COR-L47 (cell line): ENCODE data around the gene AMDHD1.

Experiments used
- DNase-seq: peaks from one replicate; lab custom pipeline; 2025; lab: John Stamatoyannopoulos, UW

Gene AMDHD1

GRCh38 chr12:95943330-95943842, at the start of gene AMDHD1:
TSS of gene AMDHD1 (plus strand) at chr12:95943331. CDS start at chr12:95943399, 68 bp downstream.
- peak; percentile 41 for DNase-seq

GRCh38 chr12:95896846-95897245, 46.3 kb upstream of the AMDHD1 start:
- no peak for DNase-seq

- DNase-seq = no peak
These were observed 45.0 kb upstream of the AMDHD1 start for GRCh38 chr12:95898081-95898480.

- no peak for DNase-seq
These were observed 34.6 kb upstream of the AMDHD1 start for GRCh38 chr12:95908573-95908972.

GRCh38 chr12:95909871-95910270, 33.3 kb upstream of the AMDHD1 start:
- DNase-seq = no peak

- peak; percentile 59 for DNase-seq
These were observed 24.7 kb upstream of the AMDHD1 start for GRCh38 chr12:95918194-95918993.

- no peak for DNase-seq
These were observed 24.0 kb upstream of the AMDHD1 start for GRCh38 chr12:95919110-95919509.

GRCh38 chr12:95922231-95922630, 20.9 kb upstream of the AMDHD1 start:
- no peak for DNase-seq

- DNase-seq = no peak
These were observed 2.6 kb upstream of the AMDHD1 start for GRCh38 chr12:95940514-95940913.

GRCh38 chr12:95942101-95942523, 1.0 kb upstream of the AMDHD1 start:
- DNase-seq = no peak

- DNase-seq = peak; percentile 82
These were observed 404 bp upstream of the AMDHD1 start, which contains the start of gene CCDC38 for GRCh38 chr12:95942524-95943329. TSS of gene CCDC38 (minus strand) at chr12:95942614. CDS start at chr12:95936509, 6,105 bp downstream.

GRCh38 chr12:95944108-95944704, 1.1 kb downstream of the AMDHD1 start:
- no peak for DNase-seq

GRCh38 chr12:95949477-95950206, 6.5 kb downstream of the AMDHD1 start:
- no peak for DNase-seq

- DNase-seq = no peak
These were observed 8.4 kb downstream of the AMDHD1 start for GRCh38 chr12:95951515-95951914.

- no peak for DNase-seq
These were observed 9.9 kb downstream of the AMDHD1 start for GRCh38 chr12:95953000-95953399.

- no peak for DNase-seq
These were observed 12.5 kb downstream of the AMDHD1 start for GRCh38 chr12:95955549-95956159.

- no peak for DNase-seq
These were observed 13.5 kb downstream of the AMDHD1 start for GRCh38 chr12:95956557-95957145.

GRCh38 chr12:95959107-95959506, 16.0 kb downstream of the AMDHD1 start:
- peak; percentile 45 for DNase-seq

- DNase-seq = no peak
These were observed 17.1 kb downstream of the AMDHD1 start for GRCh38 chr12:95960241-95960640.

GRCh38 chr12:95962222-95962621, 19.1 kb downstream of the AMDHD1 start:
- peak; percentile 51 for DNase-seq

- DNase-seq = peak; percentile 27
These were observed 20.0 kb downstream of the AMDHD1 start for GRCh38 chr12:95963096-95963495.
